ENCODE measurements around the gene PTTG1IP.

The PTTG1IP gene

GRCh38 chr21:44850905-44851657, 22.4 kb downstream of the PTTG1IP start:
- Histone ChIP-seq H3K27ac (ENCODE audit: extremely low read depth, low read depth, low read length) (no peak overlapping the region), H3K36me3 (ENCODE audit: control insufficient read depth in 2 of 2, insufficient read depth in 1 of 2, low read length in 2 of 2) (peaks cover 0 to 72% of the 10 kb centered on the region in 2 experiments; a peak in 2 of 3 replicates), H3K4me3 (ENCODE audit: low read depth, low read length) (no peak overlapping the region), H3K4me1 (ENCODE audit: control insufficient read depth, insufficient read depth, low read length) (no peaks in the 10 kb centered on the region), H3K9me3 (ENCODE audit: control insufficient read depth, insufficient read depth, low read depth, low read length) (no peaks in the 10 kb centered on the region)
- TF ChIP-seq ZNF23 (tag by site-specific recombination; IDR thresholded peaks at IDR 0.05; ENCODE audit: borderline replicate concordance): no peak
- TF ChIP-seq SCRT2 (tag by site-specific recombination; IDR thresholded peaks at IDR 0.05): peak; percentile 54
- CTCF ChIA-PET: interaction anchor here (0.8 kb wide), 1 partner anchor 18 kb away, joined by 5 read pairs; no protein-coding TSS in a partner anchor
- POLR2A ChIA-PET: no interaction called here

DNA sequence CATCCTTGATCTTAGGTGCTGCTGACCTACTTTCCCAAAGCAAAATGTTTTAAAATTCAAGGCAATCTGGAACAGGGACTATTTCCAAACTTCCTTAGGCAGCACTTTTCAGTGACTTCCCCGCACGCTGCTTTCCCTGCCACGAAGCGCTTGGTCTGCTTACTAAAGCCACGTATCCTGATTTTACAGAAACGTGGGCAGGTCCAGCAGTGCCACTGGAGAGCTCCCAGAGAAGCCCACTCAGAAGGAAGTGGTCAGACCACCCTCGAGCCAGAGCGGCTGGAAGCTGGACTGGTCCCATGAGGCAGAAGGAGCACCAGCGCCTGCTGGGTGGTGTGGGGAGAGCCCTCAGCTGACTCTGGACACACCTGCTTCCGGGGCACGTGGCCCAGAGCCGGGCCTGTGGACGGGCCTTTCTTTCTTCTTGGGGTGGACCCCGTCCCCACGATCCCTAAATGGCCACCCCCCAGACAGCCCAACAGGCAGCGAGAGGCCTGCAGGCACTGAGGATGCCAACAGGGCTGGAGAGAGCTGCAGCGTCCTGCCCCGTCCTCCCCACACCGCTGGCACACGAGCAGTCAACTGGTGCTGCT, 23.2 kb downstream of the PTTG1IP start:
- Histone ChIP-seq H3K9me3 (ENCODE audit: control insufficient read depth, insufficient read depth, low read depth, low read length) (no peaks in the 10 kb centered on the region), H3K4me3 (ENCODE audit: low read depth, low read length) (no peak overlapping the region), H3K36me3 (ENCODE audit: control insufficient read depth in 2 of 2, insufficient read depth in 1 of 2, low read length in 2 of 2) (peaks cover 0 to 64% of the 10 kb centered on the region in 2 experiments; a peak in 2 of 3 replicates), H3K27ac (ENCODE audit: extremely low read depth, low read depth, low read length) (no peak overlapping the region), H3K4me1 (ENCODE audit: control insufficient read depth, insufficient read depth, low read length) (no peaks in the 10 kb centered on the region)
- TF ChIP-seq ZNF366 (tag by site-specific recombination; conservative IDR thresholded peaks at IDR 0.05) (no peak), ZNF140 (tag by site-specific recombination; IDR thresholded peaks at IDR 0.05) (no peak), SETDB1 (IDR thresholded peaks at IDR 0.05; ENCODE audit: insufficient read length, low read length) (no peak), ZNF416 (tag by site-specific recombination; IDR thresholded peaks at IDR 0.05) (no peak), ZBTB20 (tag by site-specific recombination; IDR thresholded peaks at IDR 0.05) (no peak)
- POLR2A ChIA-PET: no interaction called here
- CTCF ChIA-PET: interaction anchor here (0.7 kb wide), 1 partner anchor 21 kb away, joined by 3 read pairs; no protein-coding TSS in a partner anchor

GRCh38 chr21:44849616-44850130, 23.8 kb downstream of the PTTG1IP start:
- H3K36me3 ChIP-seq (ENCODE audit: control insufficient read depth in 2 of 2, insufficient read depth in 1 of 2, low read length in 2 of 2): peaks cover 0 to 58% of the 10 kb centered on the region in 2 experiments; a peak in 2 of 3 replicates
- no peaks in the 10 kb centered on the region for H3K9me3 ChIP-seq (ENCODE audit: control insufficient read depth, insufficient read depth, low read depth, low read length)
- ChIA-PET POLR2A (no interaction called here), CTCF (interaction anchor here (0.7 kb wide), 1 partner anchor 20 kb away, joined by 3 read pairs; no protein-coding TSS in a partner anchor)
- no peaks in the 10 kb centered on the region for H3K4me1 ChIP-seq (ENCODE audit: control insufficient read depth, insufficient read depth, low read length)
- no peak overlapping the region for H3K27ac ChIP-seq (ENCODE audit: extremely low read depth, low read depth, low read length)
- H3K4me3 ChIP-seq (ENCODE audit: low read depth, low read length): no peak overlapping the region
- TF ChIP-seq IKZF3 (tag by site-specific recombination; IDR thresholded peaks at IDR 0.05) (no peak), ZNF707 (tag by site-specific recombination; IDR thresholded peaks at IDR 0.05) (no peak), YY1 (tag by site-specific recombination; IDR thresholded peaks at IDR 0.05) (no peak), BCL11B (tag by site-specific recombination; IDR thresholded peaks at IDR 0.05; ENCODE audit: low read depth) (no peak), ZNF677 (tag by site-specific recombination; IDR thresholded peaks at IDR 0.05) (no peak), PRDM1 (tag by site-specific recombination; IDR thresholded peaks at IDR 0.05) (no peak), KLF1 (tag by site-specific recombination; IDR thresholded peaks at IDR 0.05) (no peak), SCRT2 (tag by site-specific recombination; IDR thresholded peaks at IDR 0.05) (no peak), ZNF184 (tag by site-specific recombination; IDR thresholded peaks at IDR 0.05) (no peak), ZBTB49 (tag by site-specific recombination; IDR thresholded peaks at IDR 0.05; ENCODE audit: low read depth) (no peak), ZNF560 (tag by site-specific recombination; IDR thresholded peaks at IDR 0.05; ENCODE audit: borderline replicate concordance) (no peak), ZNF174 (tag by site-specific recombination; IDR thresholded peaks at IDR 0.05) (no peak)
- TF ChIP-seq, protein P1, sequence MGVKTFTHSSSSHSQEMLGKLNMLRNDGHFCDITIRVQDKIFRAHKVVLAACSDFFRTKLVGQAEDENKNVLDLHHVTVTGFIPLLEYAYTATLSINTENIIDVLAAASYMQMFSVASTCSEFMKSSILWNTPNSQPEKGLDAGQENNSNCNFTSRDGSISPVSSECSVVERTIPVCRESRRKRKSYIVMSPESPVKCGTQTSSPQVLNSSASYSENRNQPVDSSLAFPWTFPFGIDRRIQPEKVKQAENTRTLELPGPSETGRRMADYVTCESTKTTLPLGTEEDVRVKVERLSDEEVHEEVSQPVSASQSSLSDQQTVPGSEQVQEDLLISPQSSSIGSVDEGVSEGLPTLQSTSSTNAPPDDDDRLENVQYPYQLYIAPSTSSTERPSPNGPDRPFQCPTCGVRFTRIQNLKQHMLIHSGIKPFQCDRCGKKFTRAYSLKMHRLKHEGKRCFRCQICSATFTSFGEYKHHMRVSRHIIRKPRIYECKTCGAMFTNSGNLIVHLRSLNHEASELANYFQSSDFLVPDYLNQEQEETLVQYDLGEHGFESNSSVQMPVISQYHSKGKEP (tag by site-specific recombination; IDR thresholded peaks at IDR 0.05): no peak
- TF ChIP-seq, protein P2, sequence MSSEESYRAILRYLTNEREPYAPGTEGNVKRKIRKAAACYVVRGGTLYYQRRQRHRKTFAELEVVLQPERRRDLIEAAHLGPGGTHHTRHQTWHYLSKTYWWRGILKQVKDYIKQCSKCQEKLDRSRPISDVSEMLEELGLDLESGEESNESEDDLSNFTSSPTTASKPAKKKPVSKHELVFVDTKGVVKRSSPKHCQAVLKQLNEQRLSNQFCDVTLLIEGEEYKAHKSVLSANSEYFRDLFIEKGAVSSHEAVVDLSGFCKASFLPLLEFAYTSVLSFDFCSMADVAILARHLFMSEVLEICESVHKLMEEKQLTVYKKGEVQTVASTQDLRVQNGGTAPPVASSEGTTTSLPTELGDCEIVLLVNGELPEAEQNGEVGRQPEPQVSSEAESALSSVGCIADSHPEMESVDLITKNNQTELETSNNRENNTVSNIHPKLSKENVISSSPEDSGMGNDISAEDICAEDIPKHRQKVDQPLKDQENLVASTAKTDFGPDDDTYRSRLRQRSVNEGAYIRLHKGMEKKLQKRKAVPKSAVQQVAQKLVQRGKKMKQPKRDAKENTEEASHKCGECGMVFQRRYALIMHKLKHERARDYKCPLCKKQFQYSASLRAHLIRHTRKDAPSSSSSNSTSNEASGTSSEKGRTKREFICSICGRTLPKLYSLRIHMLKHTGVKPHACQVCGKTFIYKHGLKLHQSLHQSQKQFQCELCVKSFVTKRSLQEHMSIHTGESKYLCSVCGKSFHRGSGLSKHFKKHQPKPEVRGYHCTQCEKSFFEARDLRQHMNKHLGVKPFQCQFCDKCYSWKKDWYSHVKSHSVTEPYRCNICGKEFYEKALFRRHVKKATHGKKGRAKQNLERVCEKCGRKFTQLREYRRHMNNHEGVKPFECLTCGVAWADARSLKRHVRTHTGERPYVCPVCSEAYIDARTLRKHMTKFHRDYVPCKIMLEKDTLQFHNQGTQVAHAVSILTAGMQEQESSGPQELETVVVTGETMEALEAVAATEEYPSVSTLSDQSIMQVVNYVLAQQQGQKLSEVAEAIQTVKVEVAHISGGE (tag by site-specific recombination; conservative IDR thresholded peaks at IDR 0.05; ENCODE audit: low read depth): no peak
- TF ChIP-seq, protein P3, sequence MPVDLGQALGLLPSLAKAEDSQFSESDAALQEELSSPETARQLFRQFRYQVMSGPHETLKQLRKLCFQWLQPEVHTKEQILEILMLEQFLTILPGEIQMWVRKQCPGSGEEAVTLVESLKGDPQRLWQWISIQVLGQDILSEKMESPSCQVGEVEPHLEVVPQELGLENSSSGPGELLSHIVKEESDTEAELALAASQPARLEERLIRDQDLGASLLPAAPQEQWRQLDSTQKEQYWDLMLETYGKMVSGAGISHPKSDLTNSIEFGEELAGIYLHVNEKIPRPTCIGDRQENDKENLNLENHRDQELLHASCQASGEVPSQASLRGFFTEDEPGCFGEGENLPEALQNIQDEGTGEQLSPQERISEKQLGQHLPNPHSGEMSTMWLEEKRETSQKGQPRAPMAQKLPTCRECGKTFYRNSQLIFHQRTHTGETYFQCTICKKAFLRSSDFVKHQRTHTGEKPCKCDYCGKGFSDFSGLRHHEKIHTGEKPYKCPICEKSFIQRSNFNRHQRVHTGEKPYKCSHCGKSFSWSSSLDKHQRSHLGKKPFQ (tag by site-specific recombination; IDR thresholded peaks at IDR 0.05): no peak

Measured in HEK293 (cell line).